ENCODE results near the gene MYH13. TPM values are rescaled to one million over a fixed set of nuclear protein-coding genes. Genes with fewer than 3 reads are reported as not detected.

MYH13 gene
- polyA plus RNA-seq (2013): not detected

DNA sequence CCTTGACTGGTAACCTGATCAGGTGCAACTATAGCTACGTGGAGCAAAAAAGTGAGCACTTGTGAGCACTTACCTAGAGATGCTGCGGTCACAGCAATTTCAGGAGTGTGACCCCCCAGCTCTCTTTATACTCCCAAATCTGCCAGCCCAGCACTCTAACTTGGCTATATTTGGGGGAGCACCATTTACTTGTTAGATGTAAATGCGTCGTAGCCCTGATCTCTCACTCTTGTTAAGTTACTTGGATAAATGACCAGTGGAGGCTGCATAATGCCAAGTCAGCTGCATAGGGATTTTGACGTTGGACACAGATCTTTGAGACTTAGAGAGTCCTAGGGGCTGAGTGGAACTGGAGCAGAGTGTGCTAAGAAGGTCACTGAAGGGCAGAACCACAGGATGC is at the start of gene MYH13:
TSS of gene MYH13 (minus strand) at position 101 of the 400 bp plus-strand sequence. CDS start 8,476 bp downstream, outside the sequence.
- ChIA-PET CTCF (no interaction called here), POLR2A (no interaction called here)
- Histone ChIP-seq H3K9me3 (ENCODE audit: control extremely low read depth in 1 of 5, control insufficient read depth in 4 of 5, insufficient read depth in 2 of 5, low read depth in 1 of 5, low read length in 4 of 5) (no peaks in the 10 kb centered on the region), H3K4me1 (ENCODE audit: control extremely low read depth in 1 of 4, control insufficient read depth in 4 of 4, insufficient read depth in 4 of 4, low read length in 3 of 4) (no peaks in the 10 kb centered on the region), H3K4me3 (ENCODE audit: control insufficient read depth in 1 of 7, extremely low read depth in 1 of 7, insufficient read depth in 4 of 7, low read depth in 2 of 7, low read length in 6 of 7) (no peak within 1 kb of the TSS), H3K27me3 (replicated peaks in 2 of 5; ENCODE audit: control insufficient read depth in 4 of 5, insufficient read depth in 5 of 5, low read length in 4 of 5) (peaks cover 2 to 22% (median 14%) of the 10 kb centered on the region in 5 experiments), H3K27ac (ENCODE audit: insufficient read depth in 1 of 2, low read depth in 1 of 2, low read length in 2 of 2, poor library complexity in 1 of 2, severe bottlenecking in 2 of 2) (no peak within 1 kb of the TSS), H3K36me3 (ENCODE audit: control insufficient read depth in 4 of 4, insufficient read depth in 4 of 4, low read length in 3 of 4) (no peaks in the 10 kb centered on the region)
- DNase-seq: no peak
- WGBS (ENCODE audit: insufficient coverage): 95% methylated on average over 4 of the region's 5 CpGs

- peaks cover 0 to under 1% (median 0%) of the 10 kb centered on the region in 5 experiments for H3K9me3 ChIP-seq (ENCODE audit: control extremely low read depth in 1 of 5, control insufficient read depth in 4 of 5, insufficient read depth in 2 of 5, low read depth in 1 of 5, low read length in 4 of 5)
- no peak for DNase-seq
- H3K27me3 ChIP-seq (replicated peaks in 2 of 5; ENCODE audit: control insufficient read depth in 4 of 5, insufficient read depth in 5 of 5, low read length in 4 of 5): peaks cover 0 to 9% (median 0%) of the 10 kb centered on the region in 5 experiments
- H3K4me3 ChIP-seq (ENCODE audit: control insufficient read depth in 1 of 7, extremely low read depth in 1 of 7, insufficient read depth in 4 of 7, low read depth in 2 of 7, low read length in 6 of 7): no peak within 1 kb of the TSS
- H3K36me3 ChIP-seq (ENCODE audit: control insufficient read depth in 4 of 4, insufficient read depth in 4 of 4, low read length in 3 of 4): no peaks in the 10 kb centered on the region
- no peak within 1 kb of the TSS for H3K27ac ChIP-seq (ENCODE audit: insufficient read depth in 1 of 2, low read depth in 1 of 2, low read length in 2 of 2, poor library complexity in 1 of 2, severe bottlenecking in 2 of 2)
- ChIA-PET CTCF (no interaction called here), POLR2A (no interaction called here)
- no peaks in the 10 kb centered on the region for H3K4me1 ChIP-seq (ENCODE audit: control extremely low read depth in 1 of 4, control insufficient read depth in 4 of 4, insufficient read depth in 4 of 4, low read length in 3 of 4)
- 89% methylated on average over 6 of the region's 7 CpGs for WGBS (ENCODE audit: insufficient coverage)
Measured at GRCh38 chr17:10421900-10422542, 49.2 kb upstream of the MYH13 start, which contains the start of gene MYH8. Gene MYH8, minus strand, starts transcription at chr17:10421950. Its CDS starts 1,723 bp downstream, at chr17:10420227.

- ChIA-PET CTCF (no interaction called here), POLR2A (no interaction called here)
- WGBS (ENCODE audit: insufficient coverage): no CpG with 5 or more reads among the region's 2 CpGs
- Histone ChIP-seq H3K36me3 (ENCODE audit: control insufficient read depth in 4 of 4, insufficient read depth in 4 of 4, low read length in 3 of 4) (no peaks in the 10 kb centered on the region), H3K27me3 (replicated peaks in 2 of 5; ENCODE audit: control insufficient read depth in 4 of 5, insufficient read depth in 5 of 5, low read length in 4 of 5) (peaks cover 0 to 9% (median 0%) of the 10 kb centered on the region in 5 experiments), H3K4me1 (ENCODE audit: control extremely low read depth in 1 of 4, control insufficient read depth in 4 of 4, insufficient read depth in 4 of 4, low read length in 3 of 4) (no peaks in the 10 kb centered on the region), H3K9me3 (ENCODE audit: control extremely low read depth in 1 of 5, control insufficient read depth in 4 of 5, insufficient read depth in 2 of 5, low read depth in 1 of 5, low read length in 4 of 5) (no peaks in the 10 kb centered on the region), H3K4me3 (ENCODE audit: control insufficient read depth in 1 of 7, extremely low read depth in 1 of 7, insufficient read depth in 4 of 7, low read depth in 2 of 7, low read length in 6 of 7) (no peak overlapping the region), H3K27ac (ENCODE audit: insufficient read depth in 1 of 2, low read depth in 1 of 2, low read length in 2 of 2, poor library complexity in 1 of 2, severe bottlenecking in 2 of 2) (no peak overlapping the region)
- DNase-seq: no peak
Measured at GRCh38 chr17:10421211-10421610, 48.4 kb upstream of the MYH13 start.

DNA sequence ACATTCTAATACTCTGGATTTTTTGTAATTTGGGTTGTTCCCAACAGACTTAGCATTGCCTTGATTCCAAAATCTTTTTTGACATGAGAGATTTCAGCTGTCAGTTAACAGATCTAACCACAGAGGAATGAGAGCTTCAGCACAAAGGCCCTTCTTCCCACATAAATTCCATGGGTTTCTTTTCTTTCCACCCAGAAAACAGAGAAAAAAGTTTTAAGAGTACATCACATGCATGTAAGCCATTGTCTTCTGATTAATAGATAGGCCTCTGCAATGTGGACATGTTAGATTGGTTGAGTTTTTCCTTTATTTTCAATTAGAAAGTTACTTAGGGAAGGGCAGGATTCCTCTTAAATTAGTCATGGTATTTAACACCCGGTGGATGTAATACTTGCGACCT is 48.0 kb upstream of the MYH13 start:
- no peak for DNase-seq
- no peak overlapping the region for H3K4me3 ChIP-seq (ENCODE audit: control insufficient read depth in 1 of 7, extremely low read depth in 1 of 7, insufficient read depth in 4 of 7, low read depth in 2 of 7, low read length in 6 of 7)
- no peaks in the 10 kb centered on the region for H3K9me3 ChIP-seq (ENCODE audit: control extremely low read depth in 1 of 5, control insufficient read depth in 4 of 5, insufficient read depth in 2 of 5, low read depth in 1 of 5, low read length in 4 of 5)
- no peaks in the 10 kb centered on the region for H3K36me3 ChIP-seq (ENCODE audit: control insufficient read depth in 4 of 4, insufficient read depth in 4 of 4, low read length in 3 of 4)
- WGBS (ENCODE audit: insufficient coverage): no CpG with 5 or more reads among the region's 2 CpGs
- peaks cover 0 to 9% (median 0%) of the 10 kb centered on the region in 5 experiments for H3K27me3 ChIP-seq (replicated peaks in 2 of 5; ENCODE audit: control insufficient read depth in 4 of 5, insufficient read depth in 5 of 5, low read length in 4 of 5)
- H3K4me1 ChIP-seq (ENCODE audit: control extremely low read depth in 1 of 4, control insufficient read depth in 4 of 4, insufficient read depth in 4 of 4, low read length in 3 of 4): no peaks in the 10 kb centered on the region
- CTCF ChIA-PET: no interaction called here
- POLR2A ChIA-PET: no interaction called here
- H3K27ac ChIP-seq (ENCODE audit: insufficient read depth in 1 of 2, low read depth in 1 of 2, low read length in 2 of 2, poor library complexity in 1 of 2, severe bottlenecking in 2 of 2): no peak overlapping the region

- H3K36me3 ChIP-seq (ENCODE audit: control insufficient read depth in 4 of 4, insufficient read depth in 4 of 4, low read length in 3 of 4): no peaks in the 10 kb centered on the region
- no peak for DNase-seq
- H3K9me3 ChIP-seq (ENCODE audit: control extremely low read depth in 1 of 5, control insufficient read depth in 4 of 5, insufficient read depth in 2 of 5, low read depth in 1 of 5, low read length in 4 of 5): no peaks in the 10 kb centered on the region
- H3K4me3 ChIP-seq (ENCODE audit: control insufficient read depth in 1 of 7, extremely low read depth in 1 of 7, insufficient read depth in 4 of 7, low read depth in 2 of 7, low read length in 6 of 7): no peak overlapping the region
- 96% methylated on average over 3 of the region's 3 CpGs for WGBS (ENCODE audit: insufficient coverage)
- peaks cover 0 to 9% (median 0%) of the 10 kb centered on the region in 5 experiments for H3K27me3 ChIP-seq (replicated peaks in 2 of 5; ENCODE audit: control insufficient read depth in 4 of 5, insufficient read depth in 5 of 5, low read length in 4 of 5)
- CTCF ChIA-PET: no interaction called here
- H3K27ac ChIP-seq (ENCODE audit: insufficient read depth in 1 of 2, low read depth in 1 of 2, low read length in 2 of 2, poor library complexity in 1 of 2, severe bottlenecking in 2 of 2): no peak overlapping the region
- H3K4me1 ChIP-seq (ENCODE audit: control extremely low read depth in 1 of 4, control insufficient read depth in 4 of 4, insufficient read depth in 4 of 4, low read length in 3 of 4): no peaks in the 10 kb centered on the region
- POLR2A ChIA-PET: no interaction called here
Measured at GRCh38 chr17:10417431-10417830, 44.6 kb upstream of the MYH13 start.

GRCh38 chr17:10415161-10415560 is 42.4 kb upstream of the MYH13 start:
- WGBS (ENCODE audit: insufficient coverage): 84% methylated on average over 4 of the region's 4 CpGs
- Histone ChIP-seq H3K4me1 (ENCODE audit: control extremely low read depth in 1 of 4, control insufficient read depth in 4 of 4, insufficient read depth in 4 of 4, low read length in 3 of 4) (no peaks in the 10 kb centered on the region), H3K27ac (ENCODE audit: insufficient read depth in 1 of 2, low read depth in 1 of 2, low read length in 2 of 2, poor library complexity in 1 of 2, severe bottlenecking in 2 of 2) (no peak overlapping the region), H3K27me3 (replicated peaks in 2 of 5; ENCODE audit: control insufficient read depth in 4 of 5, insufficient read depth in 5 of 5, low read length in 4 of 5) (peaks cover 0 to 5% (median 0%) of the 10 kb centered on the region in 5 experiments), H3K9me3 (ENCODE audit: control extremely low read depth in 1 of 5, control insufficient read depth in 4 of 5, insufficient read depth in 2 of 5, low read depth in 1 of 5, low read length in 4 of 5) (no peaks in the 10 kb centered on the region), H3K36me3 (ENCODE audit: control insufficient read depth in 4 of 4, insufficient read depth in 4 of 4, low read length in 3 of 4) (no peaks in the 10 kb centered on the region), H3K4me3 (ENCODE audit: control insufficient read depth in 1 of 7, extremely low read depth in 1 of 7, insufficient read depth in 4 of 7, low read depth in 2 of 7, low read length in 6 of 7) (no peak overlapping the region)
- ChIA-PET POLR2A (no interaction called here), CTCF (no interaction called here)
- DNase-seq: no peak

- CTCF ChIA-PET: no interaction called here
- DNase-seq: no peak
- POLR2A ChIA-PET: no interaction called here
Measured at GRCh38 chr17:10403589-10403988, 30.8 kb upstream of the MYH13 start.

More at GRCh38 chr17:10403589-10403988, 30.8 kb upstream of the MYH13 start:
- no peak overlapping the region for H3K4me3 ChIP-seq (ENCODE audit: control insufficient read depth in 1 of 7, extremely low read depth in 1 of 7, insufficient read depth in 4 of 7, low read depth in 2 of 7, low read length in 6 of 7)
- H3K27me3 ChIP-seq (replicated peaks in 2 of 5; ENCODE audit: control insufficient read depth in 4 of 5, insufficient read depth in 5 of 5, low read length in 4 of 5): peaks cover 0 to 3% (median 0%) of the 10 kb centered on the region in 5 experiments
- no peaks in the 10 kb centered on the region for H3K9me3 ChIP-seq (ENCODE audit: control extremely low read depth in 1 of 5, control insufficient read depth in 4 of 5, insufficient read depth in 2 of 5, low read depth in 1 of 5, low read length in 4 of 5)
- no peaks in the 10 kb centered on the region for H3K36me3 ChIP-seq (ENCODE audit: control insufficient read depth in 4 of 4, insufficient read depth in 4 of 4, low read length in 3 of 4)
- no peak overlapping the region for H3K27ac ChIP-seq (ENCODE audit: insufficient read depth in 1 of 2, low read depth in 1 of 2, low read length in 2 of 2, poor library complexity in 1 of 2, severe bottlenecking in 2 of 2)
- H3K4me1 ChIP-seq (ENCODE audit: control extremely low read depth in 1 of 4, control insufficient read depth in 4 of 4, insufficient read depth in 4 of 4, low read length in 3 of 4): no peaks in the 10 kb centered on the region
